Heart left ventricle (tissue), 16 donors: ENCODE results near the gene WDHD1. TPM values are rescaled to one million over a fixed set of nuclear protein-coding genes. Genes with fewer than 3 reads are reported as not detected.

Experiments used
- ATAC-seq, 4 donors: fragments of 200-7000 bp; cut with Tn5 transposase; one replicate each; pipeline ENCODE4 v1.9.1; 2020 to 2022; ENCODE audit warnings: moderate library complexity in 4 of 4, mild to moderate bottlenecking in 3 of 4, moderate number of reproducible peaks in 1 of 4
- DNase-seq, 5 donors: peaks; one replicate each; pipeline ENCODE4 v3.0.0-alpha.2; 2020
- H3K27ac ChIP-seq, 12 donors: fragments of 200-600 bp; sonication (generic) in 4 of 12; one replicate each; pipeline versions ENCODE4 v1.5.0 to v1.8.0; 2016 to 2022; ENCODE audit warnings: mild to moderate bottlenecking in 2 of 12
- H3K27me3 ChIP-seq, 9 donors: fragments of 200-600 bp; sonication (generic) in 2 of 9; one replicate each; pipeline versions ENCODE4 v1.5.1 to v1.8.0; 2016 to 2022; ENCODE audit warnings: mild to moderate bottlenecking in 3 of 9
- H3K36me3 ChIP-seq, 9 donors: fragments of 200-600 bp; sonication (generic) in 2 of 9; one replicate each; pipeline versions ENCODE4 v1.5.0 to v1.8.0; 2018 to 2022; ENCODE audit warnings: mild to moderate bottlenecking in 2 of 9
- H3K4me1 ChIP-seq, 12 donors: fragments of 200-600 bp; sonication (generic) in 4 of 12; one replicate each; pipeline versions ENCODE4 v1.5.0 to v1.8.0; 2016 to 2022; ENCODE audit warnings: mild to moderate bottlenecking in 3 of 12
- H3K4me3 ChIP-seq, 12 donors: fragments of 200-600 bp; sonication (generic) in 4 of 12; one replicate each; pipeline versions ENCODE4 v1.5.0 to v1.8.0; 2017 to 2022; ENCODE audit warnings: mild to moderate bottlenecking in 9 of 12, moderate library complexity in 4 of 12
- H3K9me3 ChIP-seq, 12 donors: fragments of 200-600 bp; sonication (generic) in 4 of 12; one replicate each; pipeline versions ENCODE4 v1.5.0 to v1.8.0; 2016 to 2022; ENCODE audit warnings: mild to moderate bottlenecking in 1 of 12
- CTCF ChIP-seq, 12 donors: fragments of 200-600 bp; sonication (generic) in 4 of 12; IDR thresholded peaks; one replicate each; pipeline versions ENCODE4 v1.5.0 to v1.8.0; 2018 to 2022; ENCODE audit warnings: antibody characterized with exemption in 12 of 12, mild to moderate bottlenecking in 5 of 12
- POLR2A ChIP-seq, 2 donors: fragments of 450-650 bp; IDR thresholded peaks; one replicate each; pipeline ENCODE4 v1.6.1; 2017; ENCODE audit warnings: antibody characterized with exemption in 2 of 2, mild to moderate bottlenecking in 2 of 2, moderate library complexity in 2 of 2
- WGBS, 4 donors: extraction: QIAGEN DNeasy Blood & Tissue Kit in 2 of 4; methylation state at CpG; one replicate each; pipeline versions ENCODE4 v1.1.5 to v1.1.7; 2013 to 2018; 5-methylcytosine and 5-hydroxymethylcytosine counted together
- intact Hi-C, 10 donors: fragments of 100-400 bp; cut with DNase I; formaldehyde crosslinking; loops; one replicate each; pipeline versions ENCODE4 v1.11.1 to v1.14.2; 2022
- polyA plus RNA-seq, 2 donors: library from polyadenylated mRNA; stranded (reverse); fragments of 200-250 nt; gene quantifications; one replicate each; pipeline ENCODE4 v1.2.3, GENCODE V29; 2013
- total RNA-seq, 9 donors: library from RNA; depleted of rRNA in 2 of 9; stranded (reverse); fragments of >200 nt in 2 of 9; fragmentation: NEBNext Ultra II Directional in 3 of 9; extraction: Animal tissue kit (Norgen Biotek cat#: 25700) in 3 of 9; gene quantifications; one replicate each; pipeline versions ENCODE4 v1.1.0 to v1.2.4, GENCODE V29; 2016 to 2023
- donor health status: ischemic (EF 13 %, LVEDD 7.1; RV severe dilation, severe dysfunction).
- donor health status: healthy with polysubstance abuse.
- donor health status: DM: no; HTN: yes; CAD: no.
- donor health status: DM: no; HTN: no; CAD: no.
- donor health status: ischemic (EF 25% LVEDD 6.9; RV normal size, moderate dysfunction).
- donor health status: ischemic (EF 25% LVEDD 5.7; RV mildly dilated, moderate dysfunction).
- donor health status: healthy.
- donor health status: DM: yes; HTN: yes; CAD: no.
- donor health status: ischemic (EF 35%, LVEDD 5.7; RV mildly dilated, moderate dysfunction).
- donor health status: nonischemic (EF 11% LVEDD 7.7; RV severe dilation, severe dysfunction).
- donor health status: DM: yes; HTN: yes; CAD: no.
- donor health status: PGD.
- donor health status: ischemic (EF 29% LVEDD 5.4; RV normal size, mild dysfunction).
- donor health status: nonischemic (EF 23%, LVEDD 6.1; RV moderate dilation, normal function).

Gene WDHD1
- total and polyA plus RNA-seq, 11 donors, result 0.42 to 3.5 (median 1.4) TPM

GRCh38 chr14:54936816-54937215 is 90.1 kb downstream of the WDHD1 start:
- no peak for TF ChIP-seq POLR2A (IDR thresholded peaks at IDR 0.05)
- no peak for TF ChIP-seq CTCF (IDR thresholded peaks at IDR 0.05)
- Histone ChIP-seq H3K9me3 (no peaks in the 10 kb centered on the region), H3K4me1 (no peaks in the 10 kb centered on the region), H3K36me3 (no peaks in the 10 kb centered on the region), H3K27ac (no peak overlapping the region), H3K4me3 (no peak overlapping the region), H3K27me3 (no peaks in the 10 kb centered on the region)
- 94 to 100% (median 95%) methylated on average over 1 of the region's 1 CpG for WGBS, 4 donors
- intact Hi-C loops, result no loop called here
- DNase-seq, result no peak
- ATAC-seq, result no peak

- Histone ChIP-seq H3K36me3 (no peaks in the 10 kb centered on the region), H3K4me1 (no peaks in the 10 kb centered on the region), H3K9me3 (no peaks in the 10 kb centered on the region), H3K27me3 (no peaks in the 10 kb centered on the region), H3K27ac (no peak overlapping the region), H3K4me3 (no peak overlapping the region)
- DNase-seq (no peak), ATAC-seq (no peak)
- no peak for TF ChIP-seq CTCF (IDR thresholded peaks at IDR 0.05)
- TF ChIP-seq POLR2A (IDR thresholded peaks at IDR 0.05), result no peak
- 96 to 98% (median 97%) methylated on average over 5 of the region's 5 CpGs for WGBS, 4 donors
- intact Hi-C loops, result no loop called here
These were observed 90.9 kb downstream of the WDHD1 start for GRCh38 chr14:54935958-54936357.

GRCh38 chr14:54935100-54935499 is 91.8 kb downstream of the WDHD1 start:
- WGBS, 4 donors, result 49 to 50% (median 50%) methylated on average over 2 of the region's 2 CpGs
- Histone ChIP-seq H3K27me3 (no peaks in the 10 kb centered on the region), H3K9me3 (no peaks in the 10 kb centered on the region), H3K4me3 (no peak overlapping the region), H3K36me3 (no peaks in the 10 kb centered on the region), H3K27ac (no peak overlapping the region), H3K4me1 (no peaks in the 10 kb centered on the region)
- intact Hi-C loops, result no loop called here
- no peak for ATAC-seq
- DNase-seq, result no peak
- no peak for TF ChIP-seq POLR2A (IDR thresholded peaks at IDR 0.05)
- TF ChIP-seq CTCF (IDR thresholded peaks at IDR 0.05), result no peak

- no peak overlapping the region for H3K27ac ChIP-seq
- DNase-seq, result no peak
- no peak for ATAC-seq
- H3K4me1 ChIP-seq, result no peaks in the 10 kb centered on the region
- H3K27me3 ChIP-seq, result no peaks in the 10 kb centered on the region
- 76 to 86% (median 82%) methylated on average over 1 of the region's 1 CpG for WGBS, 4 donors
- no peak overlapping the region for H3K4me3 ChIP-seq
- TF ChIP-seq CTCF (IDR thresholded peaks at IDR 0.05), result no peak
- no peak for TF ChIP-seq POLR2A (IDR thresholded peaks at IDR 0.05)
- intact Hi-C loops, result no loop called here
- H3K9me3 ChIP-seq, result no peaks in the 10 kb centered on the region
- H3K36me3 ChIP-seq, result no peaks in the 10 kb centered on the region
These were observed 93.9 kb downstream of the WDHD1 start for GRCh38 chr14:54933006-54933405.
